HUES64 (cell line): ENCODE results near the gene WDR83.
"Not testable (repeated sequence)": the region's sequence is repeated elsewhere in the genome, so short reads cannot be mapped to it uniquely, and the experiment has no call there.

Source experiments
- H3K27ac ChIP-seq: 2 replicates; pipeline ENCODE4 v1.7.0; 2013; ENCODE audit warnings: low read depth, low read length, inconsistent platforms
- H3K27me3 ChIP-seq: 2 replicates; pipeline ENCODE4 v1.6.1; 2013; ENCODE audit warnings: mild to moderate bottlenecking, low read length; ENCODE audit not compliant: insufficient read depth
- H3K36me3 ChIP-seq: 2 replicates; pipeline ENCODE4 v1.6.1; 2013; ENCODE audit warnings: mild to moderate bottlenecking, low read length; ENCODE audit not compliant: insufficient read depth
- H3K4me1 ChIP-seq: 2 replicates; pipeline ENCODE4 v1.6.1; 2013; ENCODE audit warnings: mild to moderate bottlenecking, low read length, moderate library complexity; ENCODE audit not compliant: insufficient read depth
- H3K4me3 ChIP-seq: 2 replicates; pipeline ENCODE4 v1.5.1; 2013; ENCODE audit warnings: mild to moderate bottlenecking, low read length, moderate library complexity
- H3K9ac ChIP-seq: 2 replicates; pipeline ENCODE4 v1.6.1; 2013; ENCODE audit warnings: mild to moderate bottlenecking, low read depth, low read length
- H3K9me3 ChIP-seq: 2 replicates; pipeline ENCODE4 v1.6.1; 2013; ENCODE audit warnings: low read depth, low read length; ENCODE audit not compliant: insufficient read depth
- WGBS: fragments of 150-250, 120-280 bp; methylation state at CpG from one replicate; pipeline ENCODE4 v1.1.7; 2013; ENCODE audit warnings: missing lambda C conversion rate; 5-methylcytosine and 5-hydroxymethylcytosine counted together

The WDR83 gene

DNA sequence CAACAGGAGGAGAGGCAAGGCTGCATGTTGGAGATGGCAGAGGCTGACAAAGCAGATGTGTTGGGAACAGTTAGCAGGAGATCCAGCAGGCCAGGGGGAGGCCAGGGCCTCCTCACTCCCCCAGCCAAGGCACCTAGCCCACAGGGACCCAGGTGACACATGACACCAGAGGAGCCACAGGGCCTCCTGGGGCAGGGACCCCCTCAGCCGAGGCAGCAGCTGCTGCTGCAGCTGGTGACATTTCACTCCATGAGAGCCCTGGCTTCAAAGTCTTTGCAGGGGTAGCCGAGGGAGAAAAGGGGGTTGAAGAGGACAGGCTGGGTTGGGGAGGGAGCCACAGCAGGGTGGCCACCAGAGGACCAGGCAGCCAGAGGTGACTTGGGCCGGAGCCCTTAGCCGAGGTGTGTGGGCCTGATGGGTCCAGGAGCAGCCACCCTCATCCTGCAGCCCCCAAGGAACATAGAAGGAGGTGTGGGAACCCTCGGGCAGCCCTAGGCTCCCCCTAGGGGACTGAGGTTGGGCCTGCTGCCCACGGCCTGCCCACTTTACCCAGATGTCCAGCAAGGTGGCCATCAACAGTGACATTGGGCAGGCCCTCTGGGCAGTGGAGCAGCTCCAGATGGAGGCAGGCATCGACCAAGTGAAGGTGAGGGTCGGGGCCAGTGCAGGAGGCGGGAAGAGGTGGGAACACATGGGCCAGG lies 21.0 kb downstream of the WDR83 start, which contains the start of gene GNG14:
GNG14 (plus strand) TSS at position 503 of the 701 bp plus-strand sequence; CDS start at position 554, 51 bp downstream.
- 91% methylated on average over 9 of the region's 9 CpGs for WGBS
- Histone ChIP-seq H3K4me1 (no peaks in the 10 kb centered on the region), H3K4me3 (no peak within 1 kb of the TSS), H3K27me3 (no peaks in the 10 kb centered on the region), H3K36me3 (0 out of 2 replicates have a peak, but pooled peaks cover 1% of the 10 kb centered on the region), H3K27ac (no peak within 1 kb of the TSS), H3K9me3 (no peaks in the 10 kb centered on the region), H3K9ac (no peak within 1 kb of the TSS)

DNA sequence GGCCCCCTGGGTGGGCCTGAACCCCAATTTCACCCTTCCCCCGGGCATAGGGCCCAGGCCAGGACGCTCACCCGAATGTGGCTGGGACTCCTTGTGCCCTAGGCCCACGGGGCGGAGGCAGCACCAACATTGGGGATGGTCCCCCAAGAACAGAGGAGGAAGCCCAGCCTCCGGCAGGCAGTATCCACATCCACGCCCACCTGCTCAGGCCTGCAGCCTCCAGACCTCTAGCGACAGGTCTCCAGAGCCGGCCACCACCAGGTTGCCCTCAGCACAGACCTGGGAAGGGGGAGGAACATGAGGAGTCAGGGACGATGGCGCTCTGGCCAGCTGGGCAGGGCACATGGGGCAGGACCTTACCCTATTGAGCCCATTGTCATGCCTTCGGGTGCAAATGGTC lies 22.4 kb downstream of the WDR83 start:
- no peaks in the 10 kb centered on the region for H3K9me3 ChIP-seq
- WGBS = 97% methylated on average over 12 of the region's 12 CpGs
- no peak overlapping the region for H3K4me3 ChIP-seq
- H3K9ac ChIP-seq = no peak overlapping the region
- H3K27me3 ChIP-seq = no peaks in the 10 kb centered on the region
- no peak overlapping the region for H3K27ac ChIP-seq
- no peaks in the 10 kb centered on the region for H3K4me1 ChIP-seq
- peaks cover 3% of the 10 kb centered on the region; the same call in 1 of the 2 replicates for H3K36me3 ChIP-seq

DNA sequence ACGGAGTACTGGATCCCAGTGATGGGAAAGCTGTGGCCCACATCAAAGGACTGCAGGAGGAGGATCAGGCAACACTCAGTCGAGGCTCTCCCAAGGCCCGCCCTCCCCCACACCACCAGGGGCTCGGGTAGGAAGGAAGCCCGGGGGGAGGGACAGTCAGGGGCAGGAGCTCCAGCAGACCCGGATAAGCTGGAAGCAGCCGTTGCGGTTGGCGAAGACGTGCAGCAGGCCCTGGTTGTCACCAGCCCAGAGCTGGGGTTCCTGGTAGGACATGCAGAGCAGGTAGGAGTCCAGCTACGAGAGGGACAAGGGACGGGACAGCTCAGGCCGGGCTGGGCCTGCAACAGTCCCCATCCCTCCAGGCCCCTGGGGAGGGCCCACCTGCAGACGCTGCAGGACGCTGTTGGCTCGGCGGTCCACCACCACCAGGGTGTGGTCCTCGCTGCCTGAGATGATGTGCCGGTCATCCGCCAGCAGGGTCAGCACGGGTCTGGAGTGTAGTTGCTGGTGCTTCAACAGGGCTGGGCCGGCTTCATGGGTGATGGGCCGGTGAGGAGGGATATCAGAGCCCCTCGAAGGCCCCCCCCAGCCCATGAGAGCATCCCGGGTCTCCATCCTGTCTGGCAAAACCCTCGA lies 23.1 kb downstream of the WDR83 start:
- H3K27me3 ChIP-seq = no peaks in the 10 kb centered on the region
- 91% methylated on average over 26 of the region's 26 CpGs for WGBS
- H3K4me3 ChIP-seq = no peak overlapping the region
- H3K27ac ChIP-seq = no peak overlapping the region
- H3K36me3 ChIP-seq = peaks cover 3% of the 10 kb centered on the region; the same call in 1 of the 2 replicates
- no peaks in the 10 kb centered on the region for H3K9me3 ChIP-seq
- H3K9ac ChIP-seq = no peak overlapping the region
- no peaks in the 10 kb centered on the region for H3K4me1 ChIP-seq

DNA sequence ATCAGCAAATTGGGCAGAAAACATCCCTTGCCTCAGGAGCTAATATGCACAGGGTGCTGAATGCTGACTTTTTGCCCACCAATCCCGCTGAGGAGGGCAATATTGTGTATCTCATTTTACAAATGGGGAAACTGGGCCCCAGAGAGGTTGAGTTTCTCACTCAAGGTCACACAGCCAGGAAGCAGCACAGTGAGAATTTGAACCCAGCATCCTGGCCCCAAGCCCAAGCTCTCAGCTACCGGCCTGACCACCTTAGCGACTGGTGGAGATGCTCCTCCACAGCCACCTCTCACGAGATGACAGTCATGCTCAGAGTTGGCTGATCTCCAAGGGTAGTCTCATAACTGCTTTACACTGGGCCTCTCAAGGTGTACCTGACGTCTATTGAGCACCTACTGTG lies 26.4 kb downstream of the WDR83 start:
- Histone ChIP-seq H3K9ac (no peak overlapping the region), H3K9me3 (no peaks in the 10 kb centered on the region), H3K36me3 (peaks cover 6% of the 10 kb centered on the region; the same call in 1 of the 2 replicates), H3K27ac (no peak overlapping the region), H3K4me3 (no peak overlapping the region), H3K27me3 (no peaks in the 10 kb centered on the region), H3K4me1 (no peaks in the 10 kb centered on the region)
- 95% methylated on average over 5 of the region's 5 CpGs for WGBS

DNA sequence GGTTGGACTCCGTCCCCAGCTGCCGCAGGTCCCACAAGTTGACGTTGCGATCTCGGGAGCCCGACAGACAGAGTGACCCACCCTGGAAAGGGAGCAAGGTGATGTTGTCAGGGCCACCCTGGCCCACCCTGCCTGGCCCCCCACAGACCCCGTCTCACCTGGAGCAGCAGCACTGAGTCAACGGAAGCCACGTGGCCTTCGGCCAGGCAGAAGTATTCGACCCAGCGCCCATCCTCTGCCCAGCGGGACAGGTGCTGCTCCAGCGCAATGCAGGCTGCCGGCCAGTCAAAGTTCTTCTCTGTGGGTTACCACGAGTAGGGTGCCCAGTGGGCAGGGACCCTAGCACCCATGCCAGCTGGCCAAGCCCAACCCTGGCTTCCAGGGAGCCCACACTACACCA lies 28.0 kb downstream of the WDR83 start:
- no peaks in the 10 kb centered on the region for H3K27me3 ChIP-seq
- no peak overlapping the region for H3K4me3 ChIP-seq
- H3K36me3 ChIP-seq = peaks cover 19% of the 10 kb centered on the region
- no peaks in the 10 kb centered on the region for H3K9me3 ChIP-seq
- H3K9ac ChIP-seq = no peak overlapping the region
- H3K27ac ChIP-seq = no peak overlapping the region
- no peaks in the 10 kb centered on the region for H3K4me1 ChIP-seq
- WGBS = 94% methylated on average over 16 of the region's 16 CpGs

DNA sequence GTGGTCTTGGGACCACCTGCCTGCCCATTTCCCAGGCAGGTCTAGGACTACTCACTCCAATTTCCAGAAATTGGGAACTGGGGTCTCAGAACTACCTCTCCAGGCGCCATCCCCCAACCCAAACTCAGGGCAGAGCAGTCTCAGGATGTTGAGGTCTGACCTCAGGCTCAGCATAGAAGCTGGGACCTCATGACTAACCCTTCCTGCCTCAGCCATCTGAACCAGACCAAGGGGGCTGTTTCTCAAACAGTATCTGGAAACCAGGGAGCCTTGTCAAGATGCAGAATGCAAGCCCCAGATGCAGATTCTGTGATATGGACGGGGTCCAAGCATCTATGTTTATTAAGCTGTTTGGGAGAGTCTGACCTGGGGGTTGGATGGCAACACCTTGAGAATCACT lies 28.5 kb downstream of the WDR83 start:
- 84% methylated on average over 2 of the region's 2 CpGs for WGBS
- no peak overlapping the region for H3K9ac ChIP-seq
- no peaks in the 10 kb centered on the region for H3K27me3 ChIP-seq
- H3K4me3 ChIP-seq = 0 out of 2 replicates have a peak overlapping the region, but pooled peaks have one; percentile 82
- H3K36me3 ChIP-seq = peaks cover 23% of the 10 kb centered on the region
- no peaks in the 10 kb centered on the region for H3K4me1 ChIP-seq
- no peak overlapping the region for H3K27ac ChIP-seq
- no peaks in the 10 kb centered on the region for H3K9me3 ChIP-seq

DNA sequence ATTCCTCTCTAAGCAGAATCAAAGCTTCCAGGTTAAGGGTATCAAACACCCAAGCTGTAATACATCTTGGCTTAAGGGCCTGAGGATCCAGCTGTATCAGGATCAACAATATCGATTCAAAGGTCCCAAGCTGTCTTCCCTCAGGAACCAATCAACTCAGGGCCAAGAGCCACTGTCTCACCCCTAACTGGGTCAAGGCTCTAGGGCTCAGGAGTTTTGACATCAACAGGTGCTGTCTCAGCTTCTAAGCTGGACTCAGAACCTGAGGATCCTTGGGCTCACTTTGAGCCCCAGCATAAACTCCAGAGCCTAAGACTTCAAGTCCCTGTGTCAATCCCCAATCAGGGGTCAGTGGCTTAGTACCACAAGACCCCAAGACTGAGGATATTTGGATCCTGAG lies 28.9 kb downstream of the WDR83 start:
- peak overlapping the region; percentile 74 for H3K9ac ChIP-seq
- peaks cover 27% of the 10 kb centered on the region for H3K36me3 ChIP-seq
- H3K9me3 ChIP-seq = no peaks in the 10 kb centered on the region
- H3K4me3 ChIP-seq = peak overlapping the region; percentile 82
- no peaks in the 10 kb centered on the region for H3K4me1 ChIP-seq
- H3K27me3 ChIP-seq = no peaks in the 10 kb centered on the region
- 89% methylated on average over 1 of the region's 1 CpG for WGBS
- H3K27ac ChIP-seq = no peak overlapping the region

DNA sequence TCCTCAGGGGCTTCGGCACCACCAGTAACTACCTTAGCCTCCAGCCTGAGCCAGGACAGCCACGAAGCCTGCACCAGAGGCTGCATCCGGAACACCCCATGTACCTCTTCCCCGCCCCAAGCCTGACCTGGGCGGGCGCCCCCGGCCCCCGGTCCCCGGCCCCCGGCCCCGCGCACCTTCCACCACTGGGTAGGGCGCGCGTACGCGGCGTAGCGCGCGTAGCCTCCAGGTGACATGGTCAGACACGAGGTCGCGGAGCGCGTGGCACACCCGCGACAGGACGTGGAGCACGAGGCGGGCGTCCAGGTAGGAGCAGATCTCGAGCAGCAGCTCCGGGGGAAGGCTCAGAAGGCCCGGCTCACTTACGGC lies 29.4 kb downstream of the WDR83 start:
- 6% methylated on average over 36 of the region's 36 CpGs for WGBS
- no peaks in the 10 kb centered on the region for H3K9me3 ChIP-seq

DNA sequence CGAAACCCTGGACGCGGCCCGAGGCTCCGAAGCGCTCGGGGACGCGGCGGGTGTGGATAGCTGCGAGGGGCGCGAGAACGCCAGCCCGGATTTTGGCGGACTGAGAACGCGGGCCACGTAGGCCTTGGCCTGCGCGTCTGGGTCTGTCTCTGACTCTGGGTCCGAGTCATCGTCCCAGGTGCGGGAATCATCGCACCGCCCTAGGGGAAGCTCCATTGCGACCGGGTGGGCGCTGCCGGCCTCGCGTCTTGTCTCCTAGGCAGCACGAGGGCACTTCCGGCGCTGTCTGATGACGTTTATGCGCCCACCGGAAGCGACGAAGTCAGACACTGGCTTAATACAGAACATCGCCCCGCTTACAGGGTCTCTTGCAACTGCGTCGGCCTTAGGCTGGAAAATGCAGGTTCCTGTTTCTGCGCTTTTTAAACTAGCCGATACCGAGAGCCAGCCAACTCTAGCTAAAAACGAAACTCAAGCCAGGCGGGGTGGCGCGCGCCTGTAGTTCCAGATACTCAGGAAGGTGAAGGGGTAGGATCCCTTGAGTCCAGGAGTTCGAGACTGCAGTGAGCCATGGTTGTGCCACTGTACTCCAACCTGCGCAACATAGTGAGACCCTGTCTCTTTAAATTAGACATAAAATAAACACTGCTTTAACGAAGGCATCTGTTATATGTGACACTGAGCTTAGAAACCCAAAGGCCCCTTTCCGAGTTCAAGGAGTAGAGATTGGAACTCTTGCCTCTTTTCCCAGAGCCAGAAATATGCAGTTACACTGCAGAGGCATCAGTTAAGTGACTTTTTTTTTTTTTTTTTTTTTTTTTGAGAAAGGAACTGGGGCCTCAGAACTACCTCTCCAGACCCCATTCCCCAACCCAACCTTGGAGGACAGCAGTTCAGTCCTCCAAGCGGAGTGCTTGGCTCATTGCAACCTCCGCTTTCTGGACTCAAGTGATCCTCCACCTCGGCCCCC lies 30.0 kb downstream of the WDR83 start, which contains the start of gene FBXW9:
FBXW9 (minus strand) TSS at position 266 of the 970 bp plus-strand sequence; CDS start at position 216, 50 bp downstream.
- Histone ChIP-seq H3K9ac (peak within 1 kb of the TSS; percentile 74), H3K4me1 (no peaks in the 10 kb centered on the region), H3K36me3 (peaks cover 38% of the 10 kb centered on the region), H3K27ac (peak within 1 kb of the TSS; percentile 85), H3K9me3 (no peaks in the 10 kb centered on the region), H3K4me3 (peak within 1 kb of the TSS; percentile 82), H3K27me3 (no peaks in the 10 kb centered on the region)
- WGBS = 10% methylated on average over 59 of the region's 59 CpGs

More for the DNA sequence above, 29.4 kb downstream of the WDR83 start:
- Histone ChIP-seq H3K4me1 (no peaks in the 10 kb centered on the region), H3K36me3 (peaks cover 31% of the 10 kb centered on the region), H3K27me3 (no peaks in the 10 kb centered on the region), H3K9ac (peak overlapping the region; percentile 74), H3K27ac (no peak overlapping the region), H3K4me3 (peak overlapping the region; percentile 82)

DNA sequence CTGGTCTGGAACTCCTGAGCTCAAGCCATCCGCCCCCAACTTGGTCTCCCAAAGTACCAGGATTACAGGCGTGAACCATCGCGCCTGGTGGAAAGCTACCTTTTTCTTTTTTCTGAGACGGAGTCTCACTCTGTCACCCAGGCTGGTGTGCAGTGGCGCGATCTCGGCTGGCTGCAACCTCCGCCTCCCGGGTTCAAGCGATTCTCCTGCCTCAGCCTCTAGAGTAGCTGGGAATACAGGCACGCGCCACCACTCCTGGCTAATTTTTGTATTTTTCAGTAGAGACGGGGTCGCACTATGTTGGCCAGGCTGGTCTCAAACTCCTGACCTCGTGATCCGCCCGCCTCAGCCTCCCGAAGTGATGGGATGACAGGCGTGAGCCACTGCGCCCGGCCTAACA lies 30.8 kb downstream of the WDR83 start:
- not testable (repeated sequence) for H3K9ac ChIP-seq, H3K4me1 ChIP-seq, H3K27me3 ChIP-seq, H3K27ac ChIP-seq, H3K9me3 ChIP-seq
- peak overlapping the region; percentile 82; the same call in 1 of the 2 replicates for H3K4me3 ChIP-seq
- 96% methylated on average over 22 of the region's 22 CpGs for WGBS
- peaks cover 46% of the 10 kb centered on the region for H3K36me3 ChIP-seq
